Measurements from ENCODE around the gene CDC20.
A peak's percentile ranks its signal among the peaks of the same experiment; 100 is the strongest.

- TF ChIP-seq CTCF (conservative IDR thresholded peaks at IDR 0.05; ENCODE audit: low read depth, low read length) (no peak), RCOR1 (IDR thresholded peaks at IDR 0.05; ENCODE audit: insufficient replicate concordance, low read length) (no peak), POLR2A (IDR thresholded peaks at IDR 0.05; ENCODE audit: low read depth, low read length) (no peak), SMC3 (IDR thresholded peaks at IDR 0.05; ENCODE audit: low read depth, low read length) (no peak), MAFK (IDR thresholded peaks at IDR 0.05; ENCODE audit: low read depth, low read length) (no peak), BHLHE40 (IDR thresholded peaks at IDR 0.05; ENCODE audit: low read depth, low read length) (0 out of 2 replicates have a peak, but pooled peaks have one; percentile 11), RAD21 (IDR thresholded peaks at IDR 0.05; ENCODE audit: low read length) (no peak), CEBPB (IDR thresholded peaks at IDR 0.05; ENCODE audit: low read depth, low read length) (no peak), MXI1 (IDR thresholded peaks at IDR 0.05; ENCODE audit: borderline replicate concordance, low read depth, low read length) (no peak)
Measured at GRCh38 chr1:43348809-43349593, 9.8 kb upstream of the CDC20 start.

All from IMR-90 (cell line).